NCI-H526 treated with DMSO at 0.1 percent for 48 hours (cell line): Measurements from ENCODE around the gene UPK3BL2.
"Not testable (repeated sequence)": the region's sequence is repeated elsewhere in the genome, so short reads cannot be mapped to it uniquely, and the experiment has no call there.

ENCODE experiments used
- DNase-seq: peaks from one replicate; lab custom pipeline; 2025; lab: John Stamatoyannopoulos, UW

Gene UPK3BL2

DNA sequence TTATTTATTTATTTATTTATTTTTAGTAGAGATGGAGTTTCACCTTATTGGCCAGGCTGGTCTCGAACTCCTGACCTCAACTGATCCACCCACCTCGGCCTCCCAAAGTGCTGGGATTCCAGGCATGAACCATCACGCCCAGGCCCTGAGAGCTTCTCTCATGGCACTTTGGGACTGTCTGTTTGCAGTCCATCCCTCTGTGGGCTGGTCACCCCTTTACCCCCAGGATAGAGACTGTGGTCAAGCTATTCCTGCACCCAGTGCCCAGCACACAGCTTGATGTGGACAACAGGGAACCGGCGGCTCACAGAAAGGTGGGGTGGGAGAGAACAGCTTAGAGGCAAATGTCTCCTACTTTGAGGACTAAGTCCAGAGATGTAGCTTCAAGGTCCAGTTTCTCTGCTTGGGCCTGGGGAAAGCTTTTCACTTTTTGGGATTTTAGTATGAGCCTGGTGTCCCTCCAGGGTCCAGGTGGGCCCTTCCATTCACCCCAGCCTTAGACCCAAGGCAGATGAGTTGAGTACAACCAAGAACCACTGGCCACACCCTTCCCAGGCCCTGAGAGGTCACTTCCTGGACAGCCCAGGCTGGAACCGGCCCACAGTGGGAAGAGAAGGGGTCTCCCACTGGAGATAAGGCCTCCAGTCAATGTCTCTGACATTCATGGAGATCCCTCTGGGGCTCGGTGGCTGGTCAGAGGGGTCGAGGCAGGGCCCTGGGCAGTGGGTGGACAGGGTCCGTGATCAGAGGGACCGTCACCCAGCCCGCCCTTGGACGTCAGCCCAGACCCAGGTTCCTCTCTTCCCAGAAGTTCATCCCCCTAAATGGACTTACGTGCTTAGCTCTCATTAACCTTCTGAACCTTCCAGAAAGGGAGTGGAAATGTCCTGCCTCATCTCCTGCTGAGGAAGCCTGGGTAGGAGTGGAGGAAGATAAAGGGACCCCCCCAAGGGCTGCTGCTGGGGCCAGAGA, 15.4 kb downstream of the UPK3BL2 start:
- not testable (repeated sequence) for DNase-seq

DNA sequence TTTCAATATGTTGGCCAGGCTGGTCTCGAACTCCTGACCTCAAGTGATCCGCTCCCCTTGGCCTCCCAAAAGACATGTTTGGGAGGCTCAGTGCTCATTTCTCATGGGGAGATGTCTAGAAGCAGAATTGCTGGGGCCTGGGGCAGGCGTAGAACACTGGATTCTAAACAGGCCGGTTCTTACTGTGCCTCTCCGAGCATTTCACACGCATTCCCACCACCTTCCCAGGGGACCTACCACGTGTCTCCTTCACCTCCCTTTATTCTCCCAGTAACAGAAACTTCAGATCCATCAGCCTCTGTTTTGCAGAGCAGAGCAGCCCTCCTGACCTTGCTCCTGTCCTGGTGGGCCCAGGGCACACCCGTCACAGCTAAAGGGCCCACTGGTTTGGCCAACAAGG, 16.3 kb downstream of the UPK3BL2 start:
- DNase-seq: not testable (repeated sequence)

DNA sequence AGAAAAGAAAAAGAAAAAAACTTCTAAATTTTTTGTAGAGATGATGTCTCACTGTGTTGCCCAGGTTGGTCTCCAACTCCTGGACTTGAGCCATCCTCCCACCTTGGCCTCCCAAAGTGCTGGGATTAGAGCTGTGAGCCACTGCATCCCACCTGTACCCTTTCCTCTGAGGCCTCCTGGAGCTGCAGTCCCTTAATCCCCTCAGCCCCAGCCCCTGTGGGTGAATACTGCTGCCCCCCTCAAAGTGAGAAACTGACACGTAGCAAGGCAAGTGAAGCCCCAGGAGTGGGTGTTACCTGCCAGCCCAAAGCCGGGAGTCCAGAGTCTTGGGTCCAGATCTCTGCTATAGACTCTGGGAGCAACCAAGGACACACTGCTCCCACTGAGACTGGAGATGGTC, 18.7 kb downstream of the UPK3BL2 start:
- not testable (repeated sequence) for DNase-seq

DNA sequence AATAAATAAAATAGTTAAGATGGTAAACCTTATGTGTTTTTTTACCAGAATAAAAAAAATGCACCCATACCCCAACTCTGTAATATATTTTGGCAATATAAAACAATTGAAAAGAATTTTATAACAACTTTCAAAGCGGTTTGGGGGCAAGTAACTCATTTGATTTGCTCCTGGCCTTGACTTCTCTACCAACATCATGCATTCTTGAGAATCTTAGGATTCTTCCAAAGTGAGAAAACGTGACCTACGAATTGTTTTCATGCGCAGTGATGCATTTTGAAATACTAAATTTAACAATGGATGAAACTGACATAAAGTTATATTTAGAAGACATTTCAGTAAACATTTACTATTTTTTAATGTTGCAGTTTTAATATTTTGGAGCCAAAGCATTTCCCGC, 22.7 kb downstream of the UPK3BL2 start:
- not testable (repeated sequence) for DNase-seq

DNA sequence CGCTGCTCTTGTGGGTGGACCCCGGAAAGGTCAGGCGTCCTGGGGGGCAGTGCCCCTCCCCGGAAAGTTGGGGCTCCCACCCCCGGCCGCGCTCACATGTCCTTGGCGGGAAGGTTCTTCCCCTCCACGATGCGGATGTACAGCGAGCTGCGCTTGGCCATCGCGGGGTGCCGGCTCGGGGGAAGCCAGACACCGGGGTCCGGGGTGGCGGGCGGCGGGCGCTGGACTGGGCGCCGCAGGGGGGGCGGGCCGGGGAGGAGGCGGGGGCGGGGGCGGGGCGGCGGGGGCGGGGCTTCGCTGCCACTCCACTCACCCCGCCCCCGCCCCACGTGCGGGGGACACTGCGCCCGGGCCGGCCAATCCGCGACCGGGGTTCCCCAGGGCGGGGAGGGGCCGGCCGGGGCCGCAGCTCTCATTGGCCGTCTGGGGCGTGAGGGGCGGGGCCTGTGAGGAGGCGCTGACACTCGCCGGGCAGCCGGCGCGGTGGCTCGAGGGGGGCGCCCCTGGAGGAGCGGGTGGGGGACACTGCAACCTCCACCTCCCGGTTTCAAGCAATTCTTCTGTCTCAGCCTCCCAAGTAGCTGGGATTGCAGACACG, 25.8 kb downstream of the UPK3BL2 start, which contains the start of gene RASA4B:
TSS of gene RASA4B (minus strand) at position 228 of the 598 bp plus-strand sequence. CDS start at position 161, 67 bp downstream.
- DNase-seq: not testable (repeated sequence)

DNA sequence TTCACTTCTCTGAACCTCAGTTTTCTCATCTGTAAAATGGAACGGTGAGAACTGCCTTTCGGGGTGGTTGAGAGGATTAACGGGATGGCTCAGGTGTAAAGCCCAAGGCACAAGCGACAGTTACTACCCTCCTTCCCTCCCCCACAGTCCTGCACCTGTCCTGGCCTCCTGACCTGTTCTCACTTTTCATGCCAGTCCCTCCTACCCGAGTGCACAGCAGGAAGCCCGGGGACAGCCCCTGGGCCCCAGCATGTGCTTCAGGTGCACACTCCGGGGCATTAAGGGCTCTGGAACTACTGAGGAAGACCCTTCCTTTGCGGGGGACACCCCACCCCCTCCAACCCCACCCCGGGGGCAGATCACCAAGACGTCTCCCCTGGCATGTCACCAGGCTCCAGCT, 26.5 kb downstream of the UPK3BL2 start:
- DNase-seq: not testable (repeated sequence)

DNA sequence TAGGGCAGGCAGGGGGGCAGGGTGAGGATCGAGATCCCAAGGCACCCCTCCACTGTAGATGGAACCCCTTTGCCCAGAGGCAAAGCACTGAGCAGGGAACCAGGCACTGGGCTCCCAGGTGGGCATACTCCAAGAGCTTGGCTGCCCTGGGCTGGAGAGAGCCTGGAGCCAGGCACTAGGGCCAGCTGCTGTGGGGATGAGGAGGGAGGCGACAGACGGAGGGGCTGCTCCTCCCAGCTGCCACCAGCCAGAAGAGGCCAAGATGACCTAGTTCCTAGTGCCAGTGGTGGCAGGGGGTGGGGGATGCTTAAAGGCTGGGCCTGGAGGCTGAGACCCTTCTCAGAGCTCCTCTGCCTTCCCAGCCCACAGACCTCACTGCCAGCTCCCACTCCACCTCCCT, 27.6 kb downstream of the UPK3BL2 start:
- DNase-seq: not testable (repeated sequence)

DNA sequence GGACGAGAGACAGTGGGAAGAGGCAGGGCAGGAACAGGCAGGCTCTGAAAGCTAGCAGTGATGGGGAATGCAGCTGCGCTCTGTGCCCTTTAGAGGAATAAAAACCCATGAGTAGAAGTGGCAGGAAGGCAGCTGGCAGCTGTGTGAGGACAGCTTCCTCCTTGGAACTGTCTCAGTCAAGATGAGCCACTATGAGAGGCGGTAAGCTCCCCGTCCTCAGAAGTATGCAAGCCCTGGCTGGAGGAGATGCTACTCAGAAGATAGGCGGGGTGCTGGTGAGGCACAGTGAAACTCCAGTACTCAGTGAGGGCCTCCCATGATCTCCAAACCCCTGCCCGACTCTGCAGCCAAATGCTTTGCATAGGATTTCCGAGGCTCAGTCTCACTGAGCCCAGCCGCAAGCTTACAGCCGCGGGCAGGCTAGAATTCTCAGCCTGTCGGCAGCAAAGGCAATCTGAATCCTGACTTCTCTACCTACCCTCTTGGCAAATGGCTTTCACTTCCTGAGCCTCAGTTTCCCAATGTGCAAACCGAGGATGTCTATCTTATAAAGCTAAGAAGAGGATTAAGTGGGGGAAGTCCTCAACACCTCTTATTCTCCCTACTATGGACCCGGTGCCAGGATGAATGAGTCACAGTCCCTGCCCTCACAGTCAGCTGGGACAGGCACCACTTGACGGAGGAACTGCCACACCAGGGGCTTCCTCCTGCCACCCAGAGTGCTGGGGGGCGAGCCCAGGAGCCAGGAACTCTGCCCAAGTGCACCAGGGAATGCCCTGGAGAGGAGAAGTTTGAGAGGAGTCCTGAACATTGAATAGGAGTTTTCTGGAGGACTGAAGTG, 28.4 kb downstream of the UPK3BL2 start:
- DNase-seq: not testable (repeated sequence)

DNA sequence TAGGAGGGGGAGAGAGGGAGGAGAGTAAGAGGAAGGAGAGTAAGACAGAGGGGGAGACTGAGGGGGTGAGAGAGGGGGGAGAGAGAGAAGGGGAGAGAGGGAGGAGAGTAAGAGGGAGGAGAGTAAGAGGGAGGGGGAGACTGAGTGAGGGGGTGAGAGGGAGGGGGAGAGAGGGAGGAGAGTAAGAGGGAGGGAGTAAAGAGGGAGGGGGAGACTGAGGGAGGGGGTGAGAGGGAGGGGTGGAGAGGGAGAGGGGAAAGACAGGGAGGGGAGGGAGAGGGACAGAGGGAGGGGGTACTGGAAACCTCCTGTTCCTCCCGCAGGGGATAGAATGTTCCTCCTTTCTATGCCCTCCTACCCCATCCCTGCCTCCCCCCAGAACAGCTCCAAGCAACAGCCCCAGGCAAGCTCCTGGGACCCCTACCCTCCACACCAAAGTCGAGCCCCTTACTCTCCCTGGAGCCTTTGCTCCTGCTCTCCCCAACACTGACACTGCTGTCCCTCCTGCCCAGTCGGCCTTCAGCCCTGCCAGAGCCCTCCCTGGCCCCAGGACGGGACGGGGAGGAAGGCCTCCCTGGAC, 30.8 kb downstream of the UPK3BL2 start:
- not testable (repeated sequence) for DNase-seq

DNA sequence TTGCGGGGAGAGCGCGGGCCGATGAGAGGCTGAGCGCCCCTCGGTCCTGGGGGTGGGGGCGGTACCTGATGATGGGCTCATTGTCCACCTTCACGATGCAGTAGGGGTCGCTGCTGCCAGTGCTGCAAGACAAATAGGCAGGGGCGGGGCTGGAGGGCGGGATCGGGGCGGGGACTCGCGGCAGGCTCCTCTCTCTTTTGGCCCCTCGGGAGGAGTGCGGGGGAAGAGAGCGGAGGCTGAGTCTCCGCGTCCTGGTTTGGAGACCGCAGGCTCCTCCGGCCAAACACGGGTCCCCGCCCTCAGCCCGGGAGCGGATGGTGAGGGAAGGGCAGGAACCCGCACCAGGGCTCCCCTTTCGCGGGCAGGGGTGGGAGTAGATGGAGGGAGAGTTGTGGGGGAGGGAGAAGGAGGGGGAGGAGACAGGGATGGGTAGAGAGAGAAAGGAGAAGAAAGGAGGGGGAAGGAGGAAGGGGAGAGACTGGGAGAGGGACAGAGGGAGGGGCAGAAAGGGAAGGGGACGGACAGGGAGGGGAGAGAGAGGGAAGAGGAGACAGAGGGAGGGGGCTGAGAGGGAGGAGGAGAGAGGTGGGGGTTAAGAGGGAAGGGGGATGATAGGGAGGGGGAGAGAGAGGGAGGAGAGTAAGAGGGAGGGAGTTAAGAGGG, 31.5 kb downstream of the UPK3BL2 start:
- not testable (repeated sequence) for DNase-seq

DNA sequence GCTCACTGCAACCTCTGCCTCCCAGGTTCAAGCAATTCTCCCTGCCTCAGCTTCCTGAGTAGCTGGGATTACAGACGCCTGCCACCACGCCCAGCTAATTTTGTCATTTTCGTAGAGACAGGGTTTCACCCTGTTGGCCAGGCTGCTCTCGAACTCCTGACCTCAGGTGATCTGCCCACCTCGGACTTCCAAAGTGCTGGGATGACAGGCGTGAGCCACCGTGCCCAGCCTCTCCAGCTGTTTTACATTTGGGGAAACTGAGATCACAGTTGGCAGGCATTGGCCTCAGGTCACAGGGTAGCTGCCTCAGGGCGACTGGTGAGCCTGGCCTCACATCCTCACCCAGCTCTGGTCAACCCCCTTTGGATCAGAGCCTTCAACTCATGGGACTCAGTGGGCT, 32.9 kb downstream of the UPK3BL2 start:
- DNase-seq: not testable (repeated sequence)

DNA sequence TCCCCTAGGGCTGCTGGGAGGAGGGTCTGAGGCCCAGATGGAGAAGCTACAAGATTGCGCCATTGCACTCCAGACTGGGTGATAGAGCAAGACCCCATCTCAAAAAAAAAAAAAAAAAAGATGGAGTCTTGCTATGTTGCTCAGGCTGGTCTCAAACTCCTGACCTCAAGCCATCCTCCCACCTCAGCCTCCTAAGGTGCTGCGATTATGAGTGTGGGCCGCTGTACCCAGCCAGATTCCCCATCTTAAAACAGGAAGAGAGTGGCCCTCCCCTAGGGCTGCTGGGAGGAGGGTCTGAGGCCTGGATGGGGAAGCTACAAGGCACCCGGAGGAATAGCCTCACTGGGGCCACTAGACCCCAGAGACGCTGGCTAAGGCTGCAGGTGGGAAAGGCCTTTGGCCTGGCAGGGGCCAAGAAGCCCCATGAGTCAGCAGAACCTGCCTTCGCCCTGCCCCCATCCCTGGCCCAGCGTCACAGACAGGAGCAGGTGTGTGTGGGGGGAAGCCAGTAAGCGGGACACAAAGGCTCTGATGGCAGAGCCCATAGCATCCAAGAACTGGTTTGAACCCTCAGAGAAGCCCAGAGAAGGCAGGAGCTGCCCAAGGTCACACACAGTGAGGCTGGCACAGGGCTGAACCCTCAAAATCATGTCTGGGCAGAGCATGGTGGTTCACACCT, 35.9 kb downstream of the UPK3BL2 start:
- not testable (repeated sequence) for DNase-seq

DNA sequence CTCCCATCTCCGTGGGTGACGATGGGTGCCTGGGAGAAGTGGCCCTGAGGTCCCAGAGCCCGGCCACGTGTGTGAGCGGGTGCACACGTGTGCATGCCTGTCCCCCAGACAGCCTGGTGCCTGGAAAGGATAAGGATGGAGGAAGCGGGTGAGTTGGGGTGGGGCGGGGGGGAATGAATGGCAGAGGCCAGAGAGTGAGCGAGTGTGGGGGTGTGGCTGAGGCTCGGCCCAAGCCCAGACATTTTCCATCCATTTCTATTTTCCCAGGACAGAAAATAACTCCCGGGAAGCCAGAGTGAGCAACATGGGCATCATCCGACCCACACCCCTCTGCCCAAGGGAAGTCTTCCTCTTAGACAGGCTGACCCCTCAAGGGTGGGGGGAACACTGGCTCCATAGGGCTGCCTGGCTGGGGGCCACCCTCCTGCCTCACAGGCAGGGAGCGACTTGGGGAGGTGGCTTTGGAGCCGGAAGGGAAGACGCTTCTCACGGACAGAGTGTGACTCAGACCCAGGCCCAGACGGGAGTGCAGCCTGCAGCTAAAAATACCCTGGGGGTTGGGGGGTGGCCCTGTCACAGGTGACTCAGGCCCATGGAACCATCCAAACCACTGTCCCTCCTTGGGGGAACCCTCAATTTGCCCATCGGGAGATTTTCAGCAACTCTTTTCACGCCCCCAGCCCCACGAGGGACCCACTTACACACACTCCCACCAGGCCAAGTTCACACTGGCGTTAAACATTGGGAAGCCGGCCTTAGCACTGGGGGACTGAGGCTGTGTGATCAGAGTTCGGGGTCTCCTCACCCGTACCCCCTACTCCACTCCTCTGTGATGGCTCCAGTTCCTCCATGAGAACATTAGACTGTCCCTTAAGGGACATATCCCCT, 38.0 kb downstream of the UPK3BL2 start:
- DNase-seq: not testable (repeated sequence)

DNA sequence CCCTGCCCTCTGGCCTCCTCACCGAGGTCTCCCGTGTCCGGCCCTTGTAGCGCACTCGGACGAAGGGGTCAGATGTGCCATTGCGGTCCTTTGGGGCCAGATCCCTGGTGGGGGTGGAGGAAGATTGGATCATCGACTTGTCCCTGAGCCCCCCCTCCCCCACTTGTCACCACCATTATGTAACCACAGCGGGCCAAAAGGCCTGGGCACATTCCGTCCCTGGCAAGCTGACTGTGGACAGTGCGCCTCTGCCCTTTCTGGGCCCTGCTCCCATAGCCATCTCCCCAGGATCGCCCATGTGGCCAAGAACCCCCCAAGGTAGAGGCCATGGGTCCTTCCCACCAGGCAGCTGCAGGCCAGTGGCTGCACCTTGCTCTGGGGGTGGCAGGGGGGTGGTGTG, 40.4 kb downstream of the UPK3BL2 start:
- not testable (repeated sequence) for DNase-seq

DNA sequence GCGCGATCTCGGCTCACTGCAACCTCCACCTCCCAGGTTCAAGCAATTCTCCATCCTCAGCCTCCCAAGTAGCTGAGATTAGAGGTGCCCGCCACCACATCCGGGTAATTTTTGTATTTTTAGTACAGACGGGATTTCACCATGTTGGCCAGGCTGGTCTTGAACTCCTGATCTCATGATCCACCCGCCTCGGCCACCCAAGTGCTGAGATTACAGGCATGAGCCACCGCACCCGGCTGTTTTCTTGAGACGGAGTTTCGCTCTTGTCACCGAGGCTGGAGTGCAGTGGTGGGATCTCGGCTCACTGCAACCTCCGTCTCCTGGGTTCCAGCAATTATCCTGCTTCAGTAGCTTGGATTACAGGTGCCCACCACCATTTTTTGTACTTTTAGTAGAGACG, 45.2 kb downstream of the UPK3BL2 start:
- DNase-seq: not testable (repeated sequence)

DNA sequence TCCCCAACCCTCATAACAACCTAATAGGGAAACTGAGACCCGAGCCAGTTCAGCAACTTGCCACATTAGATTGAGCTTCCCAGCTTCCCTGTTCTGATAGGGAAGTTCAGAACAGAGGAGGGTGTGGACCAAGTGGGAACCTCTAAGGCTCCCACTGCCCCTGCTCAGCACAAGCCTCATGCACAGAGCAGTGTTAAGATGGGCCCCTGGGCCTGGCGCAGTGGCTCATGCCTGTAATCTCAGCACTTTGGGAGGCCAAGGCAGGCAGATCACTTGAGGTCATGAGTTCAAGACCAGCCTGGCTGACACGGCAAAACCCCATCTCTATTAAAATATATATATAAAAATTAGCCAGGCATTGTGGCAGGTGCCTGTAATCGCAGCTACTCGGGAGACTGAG, 46.2 kb downstream of the UPK3BL2 start:
- DNase-seq: not testable (repeated sequence)

DNA sequence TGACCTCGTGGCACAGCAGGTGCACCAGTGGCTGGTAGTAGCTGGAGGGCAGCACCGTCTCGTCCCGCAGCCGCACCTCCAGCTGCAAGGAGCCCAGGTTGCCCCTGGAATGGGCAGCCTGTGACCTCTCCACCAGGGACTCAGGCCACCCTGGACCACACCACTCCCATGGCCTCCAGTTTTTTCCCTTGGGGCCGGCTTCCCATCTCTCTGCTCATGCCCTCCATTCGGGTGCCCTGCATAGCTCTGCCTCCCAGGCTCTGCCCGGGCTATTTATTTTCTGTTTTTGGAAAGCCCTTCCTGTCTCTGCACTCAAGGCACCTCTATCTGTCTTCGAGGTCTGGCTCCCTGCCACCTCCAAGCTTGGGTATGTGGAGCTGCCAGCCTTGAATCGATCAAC, 46.6 kb downstream of the UPK3BL2 start:
- DNase-seq: not testable (repeated sequence)

DNA sequence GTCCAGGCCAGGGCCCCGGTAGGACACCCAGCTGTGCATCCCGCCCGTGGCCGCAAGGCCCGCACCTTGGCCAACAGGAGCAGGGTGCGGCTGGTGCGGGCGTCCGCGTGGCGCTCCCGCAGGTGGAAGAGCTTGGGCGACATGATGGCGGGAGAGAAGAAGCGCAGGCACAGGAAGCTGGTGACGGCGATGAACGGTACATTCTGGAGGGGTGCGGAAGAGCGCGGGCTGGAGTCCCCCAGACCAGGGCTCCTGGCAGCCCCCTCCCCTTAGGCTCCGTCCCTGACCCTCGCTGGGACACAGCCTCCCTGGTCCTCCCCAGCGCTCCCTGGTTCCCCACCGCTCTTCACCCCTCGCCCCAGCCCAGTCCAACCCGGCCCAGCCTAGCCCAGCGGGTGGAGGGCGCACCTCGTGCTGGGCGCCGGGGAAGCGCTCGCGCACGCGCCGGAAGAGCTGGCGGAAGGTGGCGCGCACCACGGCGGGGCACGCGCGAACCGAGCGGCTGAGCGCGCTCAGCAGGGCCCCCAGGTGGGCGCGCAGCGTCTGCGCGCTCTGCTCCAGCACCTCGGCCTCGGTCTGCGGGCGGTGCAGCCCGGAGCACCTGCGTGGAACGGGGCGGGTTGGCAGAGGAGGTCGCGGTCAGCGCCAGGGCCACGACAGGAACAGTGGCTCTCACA, 48.9 kb downstream of the UPK3BL2 start:
- DNase-seq: not testable (repeated sequence)

DNA sequence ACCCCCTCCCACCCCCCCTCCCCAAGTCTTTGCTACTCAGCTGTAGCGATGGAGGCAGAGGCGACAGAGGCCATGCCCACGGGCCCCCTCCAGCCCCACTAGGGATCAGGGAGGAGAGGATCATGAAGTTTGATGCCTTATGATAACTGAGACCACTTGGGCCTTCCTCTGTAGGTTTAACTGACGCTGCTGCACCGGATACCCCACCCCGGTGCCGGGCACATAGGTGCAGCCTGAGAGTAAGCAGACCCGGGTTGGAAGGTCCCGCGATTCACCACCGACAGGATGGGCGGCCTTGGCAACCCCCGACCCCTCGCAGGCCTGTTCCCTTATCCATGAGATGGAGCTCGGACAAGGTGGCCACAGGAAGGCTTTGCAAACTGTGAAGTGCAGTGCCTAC, 49.5 kb downstream of the UPK3BL2 start:
- DNase-seq: not testable (repeated sequence)
